ENCODE results near the gene ZBTB47.

Gene ZBTB47

DNA sequence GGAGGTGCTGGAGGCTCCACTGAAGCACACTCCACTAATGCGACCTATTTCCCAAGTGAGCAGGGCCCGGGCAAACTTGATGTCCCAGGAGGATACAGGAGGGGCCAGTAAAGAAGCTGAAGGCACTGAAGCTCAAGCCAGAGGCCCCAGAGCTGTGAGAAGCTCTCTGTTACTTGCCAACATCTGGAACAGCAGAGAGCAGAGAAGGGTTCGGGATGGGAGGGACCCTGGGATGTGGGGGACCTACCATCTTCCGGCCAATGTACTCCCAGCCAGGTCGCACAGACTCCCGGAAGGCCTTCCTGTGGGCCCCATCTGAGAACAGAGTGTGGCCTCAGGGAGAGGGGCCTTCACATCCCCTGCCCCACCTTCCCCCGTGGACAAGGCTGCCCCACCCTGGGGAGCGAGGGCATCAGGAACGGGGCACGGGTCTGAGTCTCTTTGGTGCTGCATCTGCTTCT is 46.0 kb downstream of the ZBTB47 start:
- no peak for DNase-seq (ENCODE audit: low spot score)

DNA sequence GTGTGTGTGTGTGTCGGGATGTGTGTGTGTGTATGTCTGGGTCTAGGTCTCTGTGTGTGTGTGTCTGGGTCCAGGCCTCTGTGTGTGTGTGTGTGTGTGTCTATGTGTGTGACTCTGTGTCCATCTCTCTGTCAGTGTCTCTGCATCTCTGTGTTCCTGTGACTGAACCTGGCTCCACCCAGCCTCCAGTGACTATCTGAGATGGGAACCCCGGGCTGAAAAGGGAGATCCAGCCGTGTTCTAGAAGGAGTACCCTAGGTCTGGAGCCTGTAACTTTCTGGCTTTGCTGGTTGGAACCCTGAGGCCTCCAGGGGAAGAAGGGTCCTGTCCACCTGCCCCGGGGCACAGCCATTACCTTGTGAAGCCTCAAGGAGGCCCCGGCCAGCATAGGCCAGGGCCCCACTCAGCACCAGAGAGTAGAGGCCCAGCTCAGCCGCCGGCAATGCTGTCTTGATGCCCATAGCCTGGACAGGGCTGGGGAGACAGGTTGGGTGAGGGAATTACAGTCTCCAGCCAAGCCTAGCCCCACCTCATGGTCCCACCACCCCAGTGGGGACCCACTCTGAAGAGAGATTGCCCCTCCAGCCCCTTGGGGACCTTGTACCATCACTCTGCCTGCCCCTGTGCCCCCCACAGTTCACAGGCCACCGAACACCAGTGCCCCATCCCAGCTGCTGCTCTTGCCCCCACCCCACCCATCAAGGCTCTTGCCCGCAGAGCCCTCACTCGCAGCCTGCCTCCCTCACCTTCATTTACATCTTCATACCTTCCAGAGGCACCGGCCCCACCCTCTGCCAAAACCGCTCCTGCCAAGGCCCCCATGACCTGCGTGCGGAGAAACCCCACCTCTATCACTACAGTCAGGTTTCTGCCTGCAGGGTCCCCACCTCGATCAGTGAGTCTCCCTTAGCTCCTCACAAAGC is 47.1 kb downstream of the ZBTB47 start:
- no peak for DNase-seq (ENCODE audit: low spot score)

DNA sequence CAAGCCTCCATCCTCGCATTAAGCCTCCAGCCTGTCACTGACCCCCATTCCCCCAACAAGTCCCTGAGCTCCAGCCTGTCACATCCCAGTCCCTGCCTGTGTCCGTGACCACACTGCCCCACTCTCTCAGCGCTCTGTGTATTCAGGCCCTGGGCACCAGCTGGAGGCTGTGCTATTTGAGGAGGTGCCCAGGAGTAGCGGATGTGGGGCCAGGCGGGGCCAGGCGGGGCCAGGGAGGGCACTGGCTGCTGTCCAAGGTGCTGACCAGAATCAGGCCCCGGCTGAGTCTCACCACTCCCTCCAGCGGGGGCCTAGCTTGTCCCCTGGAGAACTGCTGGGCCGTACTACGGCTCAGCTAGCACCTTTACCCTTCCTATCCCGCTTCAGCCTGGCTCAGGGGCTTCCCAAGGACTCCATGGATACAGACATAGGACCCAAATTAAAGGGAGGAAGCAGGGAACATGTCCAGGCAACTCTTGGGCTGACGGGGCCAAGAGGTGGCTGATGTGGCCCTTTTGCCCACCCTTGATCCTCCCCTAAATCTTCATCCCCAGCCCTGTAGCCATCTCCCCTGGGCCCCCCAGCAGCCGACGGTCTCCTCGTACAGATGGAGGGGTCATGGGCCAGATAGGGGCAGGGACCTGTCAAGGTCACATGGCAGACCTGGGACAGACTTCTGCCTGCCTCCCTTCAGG is 48.0 kb downstream of the ZBTB47 start:
- peak; percentile 55 for DNase-seq (ENCODE audit: low spot score)

DNA sequence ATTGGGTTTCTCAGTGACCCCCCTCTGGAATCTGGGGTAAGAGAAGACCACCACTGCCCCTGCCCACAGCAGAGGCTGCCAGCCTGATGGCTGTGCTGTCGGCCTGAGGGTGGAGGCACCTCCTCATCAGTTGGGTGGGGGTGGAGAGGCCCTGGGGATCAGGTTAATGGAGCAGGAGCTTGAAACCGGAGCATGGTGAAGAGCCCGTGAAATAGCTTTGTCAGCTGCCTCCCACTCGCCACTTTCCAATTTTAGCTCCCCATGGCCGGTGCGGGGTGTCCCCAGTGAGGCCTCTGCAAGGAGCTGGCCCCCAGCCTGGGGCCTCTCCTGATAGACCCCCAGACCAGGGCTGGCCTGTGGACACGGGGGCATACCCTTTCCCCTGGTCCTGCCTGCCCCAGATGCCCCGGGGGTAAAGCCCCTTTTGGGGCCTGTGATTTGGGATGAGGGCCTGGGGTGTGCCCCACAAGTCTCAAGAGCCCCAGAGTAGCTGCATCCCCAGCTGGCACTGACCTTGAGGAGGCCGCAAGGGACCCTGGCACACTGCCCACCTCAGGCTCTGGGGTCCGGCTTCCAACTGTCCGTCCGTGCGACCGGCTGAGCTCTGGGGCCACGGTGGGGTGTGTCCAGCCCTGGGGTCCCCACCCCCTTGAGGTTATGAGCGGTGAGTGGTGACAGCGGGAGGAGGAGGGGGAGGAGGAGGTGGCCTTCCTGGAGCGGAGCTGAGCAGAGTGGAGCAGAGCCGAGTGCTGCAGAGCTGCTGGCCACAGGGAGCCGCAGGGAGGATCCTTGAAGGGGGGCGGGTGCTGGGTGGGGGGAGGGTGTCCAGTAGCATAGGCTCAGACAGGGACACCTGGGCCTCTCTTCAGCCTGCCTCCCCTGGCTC is 48.8 kb downstream of the ZBTB47 start, which contains the start of gene HHATL:
Gene HHATL, minus strand, starts transcription at position 733 of the 886 bp plus-strand sequence. CDS start 1,972 bp downstream, outside the sequence.
- no peak for DNase-seq (ENCODE audit: low spot score)

DNA sequence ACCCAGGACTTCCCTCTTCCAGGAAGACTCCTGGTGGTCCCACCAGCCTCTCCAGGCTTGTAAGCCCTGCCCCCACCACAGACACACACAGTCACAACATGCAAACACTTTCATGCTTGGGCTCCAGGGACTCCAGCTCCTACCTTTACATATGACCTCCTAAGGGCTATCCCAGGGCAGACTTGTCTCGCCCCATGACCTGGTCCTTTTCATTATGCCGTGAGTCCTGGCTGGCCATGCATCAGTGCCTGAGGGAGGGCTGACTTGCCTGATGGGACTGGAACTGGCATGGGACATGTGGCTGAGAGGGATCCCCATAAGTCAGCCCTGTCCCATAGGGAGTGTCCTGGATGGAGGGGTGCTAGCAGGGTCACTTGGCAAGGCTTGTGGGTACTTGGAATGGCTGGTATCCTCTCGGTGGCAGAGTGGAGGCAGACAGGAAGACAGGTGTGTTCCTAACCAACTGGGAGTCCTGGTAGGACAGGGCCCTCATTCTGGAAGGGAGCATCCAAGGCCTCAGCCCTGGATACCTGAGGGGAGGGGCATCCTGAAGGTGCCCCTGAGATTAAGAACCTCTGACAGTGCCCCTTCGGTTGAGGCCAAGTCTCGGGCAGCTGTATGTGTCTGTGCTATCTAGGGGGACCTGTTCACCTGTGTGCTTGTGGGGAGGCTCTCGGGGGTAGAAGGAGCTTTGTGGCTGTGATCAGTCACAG is 49.6 kb downstream of the ZBTB47 start:
- DNase-seq (ENCODE audit: low spot score) = no peak

DNA sequence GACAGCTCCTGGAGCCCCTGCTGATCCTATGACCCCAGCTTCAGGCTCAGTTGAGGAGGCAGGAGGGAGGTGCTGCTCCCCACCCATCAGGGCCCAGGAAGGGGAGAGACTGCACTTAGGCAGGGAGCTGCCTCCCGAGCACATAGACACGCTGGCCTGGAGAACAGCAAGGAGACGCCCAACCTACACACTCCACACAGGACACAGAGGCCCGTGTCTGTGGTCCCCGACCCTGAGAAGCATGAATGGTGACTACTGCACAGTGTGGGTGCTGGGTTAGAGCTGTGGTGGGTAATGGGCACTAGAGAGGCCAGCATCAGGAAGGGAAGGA is 50.2 kb downstream of the ZBTB47 start:
- no peak for DNase-seq (ENCODE audit: low spot score)

DNA sequence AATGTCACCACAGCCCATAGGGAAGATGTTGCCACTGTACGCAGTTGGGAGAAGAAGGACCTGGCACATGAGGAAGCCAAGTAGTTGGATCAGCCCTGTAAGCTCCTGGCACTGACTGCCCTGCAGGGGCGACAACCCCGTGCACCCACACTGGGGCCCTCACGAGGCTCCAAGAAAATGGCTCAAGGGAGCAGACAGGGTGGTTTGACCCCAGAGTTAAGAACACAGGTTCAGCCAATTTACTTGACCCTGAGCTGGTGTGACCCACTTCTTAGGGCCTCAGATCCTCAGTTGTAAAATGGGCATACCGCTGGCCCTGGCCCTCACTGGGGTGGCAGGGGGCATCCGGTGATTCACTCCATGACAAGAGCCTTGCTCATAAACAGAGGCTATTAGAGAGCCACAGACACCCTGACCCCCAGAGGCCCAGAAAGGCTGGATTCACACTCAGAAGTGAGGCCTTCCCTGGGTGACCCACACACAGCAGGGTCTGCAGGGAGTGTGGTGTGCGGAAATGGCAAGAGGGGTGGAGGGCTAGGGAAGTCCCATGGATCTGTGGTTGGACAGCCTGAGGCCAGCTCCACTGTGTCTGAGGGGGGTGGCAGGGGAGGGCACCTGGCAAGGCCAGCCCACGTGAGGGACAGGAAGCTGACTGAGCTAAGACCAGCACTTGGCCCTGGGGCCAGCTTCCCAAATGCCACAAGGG is 50.8 kb downstream of the ZBTB47 start:
- no peak for DNase-seq (ENCODE audit: low spot score)

DNA sequence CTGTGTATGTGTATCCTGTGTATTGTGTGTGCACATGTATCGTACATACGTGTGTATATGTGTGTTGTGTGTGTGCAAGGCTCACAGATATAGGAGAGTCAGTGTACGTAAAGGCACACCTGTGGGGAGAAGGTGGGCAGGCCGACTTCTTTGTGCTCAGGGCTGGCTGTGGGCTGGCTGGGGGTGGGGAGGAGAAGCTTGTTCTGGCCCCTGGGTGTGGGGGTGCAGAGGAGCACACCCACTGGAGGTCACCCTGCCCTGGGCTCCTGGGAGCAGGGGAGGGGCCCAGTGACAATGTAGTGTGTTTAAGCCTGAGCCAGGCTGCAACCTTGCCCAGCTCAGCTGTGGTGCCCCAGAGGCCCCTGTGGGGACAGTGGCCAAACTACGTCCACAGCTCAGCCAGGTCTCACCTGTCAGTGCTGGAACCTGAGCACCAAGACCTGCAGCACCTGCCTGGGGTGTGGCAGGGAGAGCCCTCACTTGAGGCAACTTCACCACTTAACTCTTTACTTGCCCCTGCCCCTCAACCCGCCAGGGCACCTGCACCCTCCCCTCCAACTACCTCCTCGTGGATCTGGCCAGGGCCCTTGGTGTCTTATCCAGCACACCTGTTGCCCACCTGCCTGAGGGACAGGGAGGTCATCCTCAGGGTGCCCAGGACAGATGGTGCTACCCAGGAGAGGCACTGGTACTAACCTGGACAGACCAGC is 51.7 kb downstream of the ZBTB47 start:
- no peak for DNase-seq (ENCODE audit: low spot score)

DNA sequence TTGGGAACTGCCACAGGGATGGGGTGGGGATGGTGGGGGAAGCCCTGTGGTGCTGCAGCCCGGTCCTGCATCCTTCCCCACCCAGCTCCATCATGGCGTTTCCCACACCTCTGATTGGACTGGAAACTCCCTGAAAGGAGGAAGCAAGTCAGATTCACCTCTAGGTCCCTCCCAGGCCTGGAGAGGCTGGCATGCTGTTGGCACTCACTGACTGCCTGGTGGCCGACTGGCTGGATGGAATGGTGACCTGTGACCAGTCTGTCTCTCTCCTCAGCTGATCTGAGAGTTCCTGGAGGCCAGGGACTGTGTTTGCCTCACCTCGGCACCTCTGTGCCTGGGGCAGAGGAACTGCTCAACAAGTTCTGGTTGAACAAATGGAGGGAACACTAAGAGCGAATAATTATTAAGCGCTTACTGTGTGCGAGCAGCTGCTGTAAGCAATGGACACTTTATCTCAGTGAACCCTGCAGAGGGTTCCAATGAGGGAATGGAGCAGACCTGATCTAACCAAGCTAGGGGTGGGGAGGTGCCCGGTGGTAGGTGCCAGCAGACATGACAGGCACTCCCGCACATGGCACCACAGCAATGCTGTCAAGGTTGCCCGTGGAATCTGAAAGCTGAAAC is 52.6 kb downstream of the ZBTB47 start:
- DNase-seq (ENCODE audit: low spot score) = no peak

DNA sequence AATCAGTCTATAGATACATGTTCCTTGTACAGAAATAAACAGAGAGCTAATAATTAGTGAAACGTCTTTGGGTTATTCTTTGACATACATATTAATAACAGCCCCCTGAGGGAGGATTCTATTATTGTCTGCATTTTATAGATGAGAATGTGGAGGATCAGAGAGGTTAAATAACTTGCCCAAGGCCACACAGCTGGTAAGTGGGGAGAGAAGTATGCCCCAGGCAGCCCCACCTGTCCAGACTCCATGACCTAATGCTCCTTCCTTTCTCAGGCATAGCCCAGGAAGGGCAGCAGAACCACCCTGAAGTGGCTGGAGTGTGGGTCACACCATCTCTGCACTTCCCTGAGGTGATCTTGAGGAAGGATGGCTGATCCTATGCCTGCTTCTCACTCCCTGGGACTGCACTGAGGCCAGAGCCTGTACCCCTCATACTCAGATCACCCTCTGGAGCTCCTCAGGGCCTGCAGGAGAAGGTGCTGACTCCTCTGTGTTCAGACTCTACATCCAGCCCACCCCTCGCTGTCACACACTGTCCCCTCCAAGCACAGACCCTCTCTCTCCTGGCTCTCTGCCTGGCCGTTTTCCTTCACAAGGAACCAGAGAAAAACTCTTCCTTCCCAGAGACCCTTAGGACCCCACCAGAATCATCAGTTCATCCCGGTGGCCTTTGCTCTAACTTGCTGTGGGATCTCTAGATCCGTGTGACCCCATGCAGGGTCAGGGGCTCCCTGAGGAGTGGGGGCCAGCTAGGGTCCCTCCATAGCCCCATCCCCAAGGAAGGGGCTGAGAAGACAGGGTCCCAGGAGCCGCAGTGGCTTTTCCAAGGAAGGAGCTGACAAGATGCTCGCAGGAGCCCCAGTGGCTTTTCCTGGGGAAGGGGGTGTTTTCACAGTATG is 53.5 kb downstream of the ZBTB47 start:
- no peak for DNase-seq (ENCODE audit: low spot score)

DNA sequence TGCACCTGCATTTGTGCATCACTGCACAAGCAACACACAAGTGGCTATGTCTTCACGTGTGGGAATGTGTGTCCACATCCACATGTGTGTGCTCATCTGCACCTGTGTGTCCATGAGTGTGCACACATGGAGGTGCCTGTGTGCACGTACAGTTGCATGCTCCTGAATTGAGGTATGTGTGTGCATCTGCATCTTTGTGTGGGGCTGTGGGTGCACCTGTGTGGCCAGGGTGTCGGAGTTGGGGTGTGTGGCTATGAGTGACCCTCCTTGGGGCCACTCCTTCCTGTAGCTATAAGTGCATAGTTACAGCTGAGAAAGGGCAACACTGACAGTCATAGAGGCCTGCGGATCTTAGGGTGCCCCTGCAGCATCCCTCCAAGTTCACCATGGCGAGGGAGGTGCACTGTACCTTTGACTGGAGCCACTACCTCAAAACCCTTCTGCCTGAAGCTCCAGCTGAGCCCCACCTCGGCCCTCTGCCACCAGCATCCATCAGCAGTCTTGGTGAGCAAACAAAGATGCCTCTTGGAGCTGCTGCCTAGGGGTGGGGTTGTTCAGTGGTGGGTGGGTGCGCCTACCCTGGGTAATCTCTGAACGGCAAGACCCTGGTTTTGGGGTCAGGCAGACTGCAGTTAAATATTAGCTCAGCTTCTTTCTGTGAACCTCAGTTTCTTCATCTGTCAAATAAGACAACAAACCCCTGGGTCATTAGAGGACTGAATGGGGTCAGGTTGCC is 54.3 kb downstream of the ZBTB47 start:
- DNase-seq (ENCODE audit: low spot score) = no peak

DNA sequence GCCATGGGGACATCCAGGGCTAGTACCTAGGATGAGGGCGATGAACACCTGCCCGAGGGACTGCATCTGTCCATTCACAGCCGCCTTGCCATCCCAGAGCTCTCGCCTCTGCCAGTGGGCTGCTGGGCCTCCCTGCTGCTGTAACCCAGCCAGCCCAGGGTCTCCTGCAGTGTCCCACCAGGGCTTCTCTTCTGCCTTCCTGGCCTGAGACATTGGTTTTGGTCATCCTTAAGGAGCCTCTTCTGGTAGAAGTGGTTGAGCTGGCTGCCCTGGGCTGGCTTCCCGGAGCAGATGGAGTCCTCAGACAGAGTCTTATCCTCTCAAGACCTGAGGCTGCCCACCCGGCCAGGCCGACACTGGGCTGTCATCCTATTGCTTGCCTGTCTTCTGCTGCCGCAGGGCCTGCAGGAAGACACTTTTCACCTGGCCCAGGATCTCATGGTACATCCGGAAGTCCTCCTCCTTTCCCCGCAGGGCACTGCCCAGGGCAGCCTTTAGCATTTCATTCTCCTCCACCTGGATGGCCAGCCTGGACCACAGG is 55.2 kb downstream of the ZBTB47 start:
- no peak for DNase-seq (ENCODE audit: low spot score)

DNA sequence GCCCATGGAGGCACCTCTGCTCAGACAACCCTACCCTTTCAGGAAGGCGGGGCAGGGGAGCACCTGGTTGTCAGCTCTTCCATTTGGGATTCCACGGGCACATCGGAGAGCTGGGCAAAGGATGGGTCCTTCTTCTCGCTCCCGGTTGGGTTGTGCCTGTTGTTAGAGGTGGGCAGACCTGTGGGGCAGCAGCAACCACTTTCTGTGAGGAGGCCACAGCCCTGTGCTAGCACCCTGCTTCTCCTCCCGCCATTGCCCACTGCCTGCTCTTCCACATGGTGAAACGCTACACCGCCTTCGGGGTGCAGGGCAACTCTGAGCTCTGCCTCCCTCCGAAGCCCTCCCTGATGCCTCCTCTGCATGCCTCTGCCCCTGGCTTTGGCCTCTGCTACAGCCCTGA is 56.1 kb downstream of the ZBTB47 start:
- DNase-seq (ENCODE audit: low spot score) = no peak

DNA sequence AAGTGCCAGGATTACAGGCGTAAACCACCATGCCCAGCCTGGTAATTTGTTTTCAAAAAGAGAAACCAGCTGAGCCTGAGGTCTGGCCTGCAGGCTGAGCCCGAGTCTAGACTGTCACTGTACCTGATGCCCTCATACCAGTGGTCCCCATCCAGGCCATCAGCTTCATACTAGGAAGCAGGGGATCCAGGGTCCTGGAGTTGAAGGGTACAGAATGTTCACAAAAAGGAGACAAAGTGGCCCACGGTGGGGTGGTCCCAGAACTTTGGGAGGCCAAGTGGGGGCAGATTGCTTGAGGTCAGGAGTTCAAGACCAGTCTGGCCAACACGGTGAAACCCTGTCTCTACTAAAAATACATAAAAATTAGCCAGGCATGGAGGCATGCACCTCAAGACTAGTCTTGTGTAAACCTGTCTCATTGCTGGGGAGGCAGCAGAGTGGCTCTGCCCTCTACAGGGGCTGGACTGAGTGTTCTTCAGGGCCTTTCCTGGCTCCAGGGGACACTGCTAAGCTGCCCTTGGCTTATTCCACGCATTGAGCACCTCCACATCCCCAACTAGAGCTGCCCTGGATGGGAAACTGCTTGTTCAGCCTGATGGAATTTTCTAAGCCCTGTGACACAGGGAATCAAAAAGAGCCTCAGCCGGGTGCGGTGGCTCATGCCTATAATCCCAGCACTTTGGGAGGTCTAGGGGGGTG is 57.0 kb downstream of the ZBTB47 start:
- DNase-seq (ENCODE audit: low spot score) = no peak

DNA sequence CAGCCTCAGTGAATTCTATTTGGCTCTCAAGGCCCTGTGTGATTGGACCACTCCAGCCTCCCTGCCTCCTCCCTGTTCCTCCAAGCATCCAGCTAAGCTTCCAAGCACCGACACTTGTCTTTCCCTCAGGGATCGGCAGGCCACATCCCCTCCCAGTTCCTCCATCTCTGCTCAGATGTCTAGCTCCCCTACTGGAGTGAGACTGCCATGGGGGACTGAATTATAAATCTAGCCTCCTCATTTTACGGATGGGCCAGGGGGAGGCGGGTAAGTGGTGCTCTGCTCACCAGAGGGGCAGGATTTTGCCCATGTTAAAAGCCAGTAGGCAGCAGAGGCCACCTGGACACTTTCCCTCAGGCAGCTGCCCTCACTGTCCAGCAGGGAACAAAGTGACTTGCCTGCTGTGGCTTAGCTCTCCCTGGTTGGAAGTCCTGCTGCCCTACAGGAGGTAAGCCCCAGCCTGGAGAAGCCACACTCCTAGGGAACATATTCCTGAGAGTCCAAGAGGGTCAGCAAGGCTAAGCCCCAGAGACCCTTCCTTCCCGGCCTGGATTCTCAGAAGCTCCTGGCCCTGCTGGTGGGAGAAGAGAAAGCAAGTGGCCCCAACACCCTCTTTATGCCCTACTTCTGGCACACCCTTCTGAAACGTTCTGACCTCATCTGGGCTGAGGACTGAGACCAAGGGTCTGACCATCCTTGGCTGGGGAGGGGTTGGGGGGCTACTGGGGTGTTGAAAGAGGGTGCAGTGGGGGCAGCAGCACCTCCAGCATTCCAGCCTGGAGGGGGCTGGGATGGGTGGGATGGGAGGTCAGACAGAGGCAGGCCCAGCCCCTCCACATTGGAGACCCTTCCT is 58.2 kb downstream of the ZBTB47 start:
- no peak for DNase-seq (ENCODE audit: low spot score)

DNA sequence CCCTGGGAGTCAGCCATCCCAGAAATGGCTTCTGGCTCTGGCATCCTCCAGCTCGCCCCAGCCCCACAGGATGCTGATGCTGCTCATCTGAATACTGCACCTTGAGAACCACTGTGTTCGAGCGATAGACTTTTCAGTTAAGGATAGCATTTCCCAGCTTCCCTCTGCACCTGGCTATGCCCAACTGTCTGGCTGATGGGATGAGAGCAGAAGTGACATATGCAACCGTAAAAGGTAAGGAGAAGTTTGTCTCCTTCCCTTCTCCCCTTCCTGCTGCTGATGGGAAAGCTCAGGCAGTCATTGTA is 58.8 kb downstream of the ZBTB47 start:
- DNase-seq (ENCODE audit: low spot score) = no peak

Measured in CD4-positive, alpha-beta T cell treated with Interleukin-2 at 100 ng/mL for 4 hours (primary cell).